AG10803 (cell line): ENCODE measurements around the gene RALGAPA2.
A peak's percentile ranks its signal among the peaks of the same experiment; 100 is the strongest.

Experiments
- DNase-seq: peaks from one replicate; pipeline ENCODE4 v3.0.0; 2010; ENCODE audit warnings: low read depth
- H3K4me3 ChIP-seq: 2 replicates; pipeline ENCODE4 v1.5.1; 2011; ENCODE audit warnings: mild to moderate bottlenecking, low read length, control low read depth
- TF ChIP-seq, protein P1 (sequence below): conservative IDR thresholded peaks from 2 replicates; pipeline ENCODE4 v1.5.1; 2011; ENCODE audit warnings: mild to moderate bottlenecking, low read length, control low read depth, inconsistent platforms

Gene RALGAPA2

DNA sequence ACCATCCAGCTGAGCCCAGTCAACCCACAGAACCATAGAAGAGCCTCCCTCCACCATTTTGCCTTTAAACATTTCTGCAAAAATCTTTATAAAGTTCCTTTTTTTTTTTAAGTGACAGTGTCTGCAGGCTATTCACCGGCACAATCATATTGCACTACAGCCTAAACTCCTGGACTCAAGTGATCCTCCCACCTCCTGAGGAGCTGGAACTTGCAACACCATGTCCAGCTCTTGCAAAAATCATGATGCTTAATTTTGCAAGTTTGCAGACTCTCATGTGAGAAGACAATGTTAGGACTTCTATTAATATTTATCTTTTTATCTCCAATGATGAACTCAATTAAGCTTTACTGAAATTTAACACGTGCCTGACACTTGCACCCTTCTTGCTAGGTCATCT is 255.7 kb downstream of the RALGAPA2 start:
- H3K4me3 ChIP-seq, result no peak overlapping the region
- DNase-seq, result no peak
- TF ChIP-seq, protein P1, sequence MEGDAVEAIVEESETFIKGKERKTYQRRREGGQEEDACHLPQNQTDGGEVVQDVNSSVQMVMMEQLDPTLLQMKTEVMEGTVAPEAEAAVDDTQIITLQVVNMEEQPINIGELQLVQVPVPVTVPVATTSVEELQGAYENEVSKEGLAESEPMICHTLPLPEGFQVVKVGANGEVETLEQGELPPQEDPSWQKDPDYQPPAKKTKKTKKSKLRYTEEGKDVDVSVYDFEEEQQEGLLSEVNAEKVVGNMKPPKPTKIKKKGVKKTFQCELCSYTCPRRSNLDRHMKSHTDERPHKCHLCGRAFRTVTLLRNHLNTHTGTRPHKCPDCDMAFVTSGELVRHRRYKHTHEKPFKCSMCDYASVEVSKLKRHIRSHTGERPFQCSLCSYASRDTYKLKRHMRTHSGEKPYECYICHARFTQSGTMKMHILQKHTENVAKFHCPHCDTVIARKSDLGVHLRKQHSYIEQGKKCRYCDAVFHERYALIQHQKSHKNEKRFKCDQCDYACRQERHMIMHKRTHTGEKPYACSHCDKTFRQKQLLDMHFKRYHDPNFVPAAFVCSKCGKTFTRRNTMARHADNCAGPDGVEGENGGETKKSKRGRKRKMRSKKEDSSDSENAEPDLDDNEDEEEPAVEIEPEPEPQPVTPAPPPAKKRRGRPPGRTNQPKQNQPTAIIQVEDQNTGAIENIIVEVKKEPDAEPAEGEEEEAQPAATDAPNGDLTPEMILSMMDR, result no peak

DNA sequence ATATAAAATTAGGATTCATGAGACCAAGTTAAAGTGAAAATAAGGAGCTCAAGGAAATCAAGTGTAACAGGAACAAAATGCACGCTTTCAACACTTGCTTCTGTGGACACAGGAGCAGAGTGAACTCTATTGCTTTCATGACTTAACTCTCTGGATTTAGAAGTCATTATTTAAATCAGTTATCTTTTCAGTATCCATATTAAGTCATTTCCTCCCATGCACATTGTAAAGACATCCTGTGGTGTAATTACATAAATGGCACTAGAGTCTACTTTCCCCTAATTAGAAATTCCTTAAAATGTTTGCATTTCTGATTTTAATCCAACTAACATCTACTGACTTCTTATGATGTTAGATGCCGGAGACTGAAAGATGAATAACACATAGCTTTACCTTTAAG is 256.5 kb downstream of the RALGAPA2 start:
- H3K4me3 ChIP-seq, result no peak overlapping the region
- no peak for DNase-seq
- TF ChIP-seq, protein P1, result no peak

DNA sequence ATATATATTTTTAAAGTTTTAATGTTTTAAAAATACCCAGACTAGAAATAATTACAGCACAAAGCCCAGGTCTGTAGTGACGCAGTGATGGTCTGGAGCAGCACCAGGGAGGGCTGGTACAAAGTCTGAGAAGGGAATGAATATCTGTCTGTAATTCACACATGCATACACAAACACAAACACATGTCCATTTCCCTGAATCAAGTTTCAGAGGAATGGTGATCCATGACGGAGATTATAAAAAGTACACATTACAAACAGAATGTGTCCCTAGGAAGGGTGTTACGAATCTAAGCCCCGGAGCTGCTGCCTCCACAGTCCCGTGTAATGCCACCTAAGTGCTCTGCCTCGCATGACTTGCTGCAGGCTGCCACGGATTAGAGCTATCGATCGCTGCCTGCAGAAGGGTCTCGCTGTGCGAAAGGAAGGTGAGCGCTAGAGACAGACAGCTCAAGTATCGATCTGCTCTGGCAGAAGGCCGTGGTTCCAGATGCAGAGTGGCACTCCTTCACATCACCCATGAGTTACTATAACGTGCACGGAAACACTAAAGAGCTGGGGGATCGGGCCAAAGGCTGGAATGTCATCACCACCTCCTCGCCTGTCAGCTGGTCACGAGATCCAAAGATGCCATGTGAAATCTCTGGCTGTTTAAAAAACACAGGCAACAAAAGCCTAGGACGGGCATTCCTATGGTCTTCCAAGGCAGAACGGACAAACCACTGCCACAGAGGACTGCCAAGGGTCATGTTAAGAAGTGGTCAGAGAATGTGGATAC is 257.4 kb downstream of the RALGAPA2 start:
- H3K4me3 ChIP-seq, result no peak overlapping the region
- no peak for DNase-seq
- TF ChIP-seq, protein P1, result no peak

DNA sequence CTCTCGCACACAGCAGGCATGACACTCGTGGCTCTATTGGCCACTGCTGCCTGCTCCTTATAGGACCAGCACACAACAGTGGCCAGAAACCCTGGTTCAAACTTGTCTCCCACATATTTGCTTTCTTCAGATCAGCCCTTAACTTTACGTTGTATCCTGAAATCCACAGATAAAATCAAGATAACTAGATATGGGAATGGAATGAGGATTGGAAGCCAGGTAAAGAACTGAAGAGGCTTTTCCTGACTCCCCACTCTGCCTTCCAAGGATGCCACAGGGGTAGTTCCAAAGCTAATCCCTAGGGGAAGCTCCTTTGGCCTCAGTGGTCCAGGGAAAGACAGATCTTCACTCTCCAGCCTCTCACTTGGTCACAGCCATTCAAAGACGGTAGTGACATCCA is 258.1 kb downstream of the RALGAPA2 start:
- TF ChIP-seq, protein P1, result no peak
- DNase-seq, result no peak
- H3K4me3 ChIP-seq, result no peak overlapping the region

DNA sequence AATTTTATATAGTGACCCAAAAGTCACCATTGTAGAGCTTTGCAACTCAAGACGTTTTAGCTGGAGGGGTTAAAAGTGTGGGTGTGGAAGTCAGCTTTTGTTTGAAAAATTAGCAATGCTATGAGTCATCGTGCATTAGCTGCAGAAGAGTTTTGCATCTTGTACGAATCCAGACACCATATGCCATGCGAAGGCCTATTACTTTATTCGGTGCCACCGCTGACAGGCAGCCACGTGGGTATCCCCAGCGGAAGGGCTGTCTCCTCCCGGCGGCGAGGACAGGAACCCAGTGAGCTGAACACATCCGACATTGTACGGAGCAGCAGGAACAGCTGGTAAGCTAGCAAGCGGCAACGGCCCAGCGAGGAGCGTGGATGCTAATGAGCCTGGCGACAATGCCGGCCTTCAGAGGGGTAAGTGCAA is 260.2 kb downstream of the RALGAPA2 start:
- TF ChIP-seq, protein P1, result no peak
- H3K4me3 ChIP-seq, result peak overlapping the region; percentile 15; the same call in 1 of the 2 replicates

DNA sequence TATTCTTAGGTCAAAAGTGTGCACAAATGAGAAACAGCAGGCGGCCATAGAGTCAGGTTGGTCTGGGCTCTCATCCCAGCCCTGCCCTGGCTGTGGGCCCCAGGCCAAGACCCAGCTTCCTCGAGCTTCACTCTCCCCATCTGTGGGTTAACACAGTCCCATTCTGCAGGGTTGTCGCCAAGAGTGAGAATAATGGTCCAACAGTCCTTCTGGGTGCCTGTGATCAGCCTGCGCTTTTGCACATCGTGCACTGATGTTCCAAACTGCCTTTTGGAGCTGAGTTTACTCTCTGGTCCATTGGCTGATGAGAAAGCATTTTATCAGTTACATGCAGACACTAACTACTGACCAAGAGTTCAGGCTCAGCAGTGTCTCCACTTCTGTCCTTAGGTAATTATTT is 261.9 kb downstream of the RALGAPA2 start:
- no peak overlapping the region for H3K4me3 ChIP-seq
- TF ChIP-seq, protein P1, result no peak
- no peak for DNase-seq

More for the DNA sequence above, 260.2 kb downstream of the RALGAPA2 start:
- DNase-seq, result peak; percentile 53

DNA sequence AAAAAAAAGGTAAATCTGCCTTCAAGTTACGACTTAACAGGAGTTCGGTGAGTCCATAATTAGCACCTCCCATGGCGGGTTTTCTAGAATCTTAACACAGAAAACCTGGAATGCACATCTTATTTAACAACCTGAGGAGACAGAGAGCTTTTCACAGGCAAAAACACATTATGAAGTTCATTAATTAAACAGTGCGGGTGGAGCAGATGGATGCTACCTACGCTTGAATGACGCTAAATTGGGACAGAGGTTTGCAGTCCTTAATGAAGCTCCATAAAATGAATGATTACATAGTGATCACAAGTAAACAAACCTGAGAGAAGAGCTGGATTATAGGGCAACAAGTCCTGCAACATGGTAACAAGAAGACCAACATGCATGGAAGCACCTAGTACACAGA is 263.6 kb downstream of the RALGAPA2 start:
- no peak overlapping the region for H3K4me3 ChIP-seq
- DNase-seq, result no peak
- TF ChIP-seq, protein P1, result no peak
